HG03432 (cell line): ENCODE results near the gene ITGA5.
A peak's percentile ranks its signal among the peaks of the same experiment; 100 is the strongest.

Source experiments
- ATAC-seq: cut with Tn5 transposase; IDR thresholded peaks from one replicate; pipeline ENCODE4 v1.9.1; 2021; ENCODE audit warnings: mild to moderate bottlenecking, moderate library complexity; ENCODE audit not compliant: unreplicated experiment

Gene ITGA5

DNA sequence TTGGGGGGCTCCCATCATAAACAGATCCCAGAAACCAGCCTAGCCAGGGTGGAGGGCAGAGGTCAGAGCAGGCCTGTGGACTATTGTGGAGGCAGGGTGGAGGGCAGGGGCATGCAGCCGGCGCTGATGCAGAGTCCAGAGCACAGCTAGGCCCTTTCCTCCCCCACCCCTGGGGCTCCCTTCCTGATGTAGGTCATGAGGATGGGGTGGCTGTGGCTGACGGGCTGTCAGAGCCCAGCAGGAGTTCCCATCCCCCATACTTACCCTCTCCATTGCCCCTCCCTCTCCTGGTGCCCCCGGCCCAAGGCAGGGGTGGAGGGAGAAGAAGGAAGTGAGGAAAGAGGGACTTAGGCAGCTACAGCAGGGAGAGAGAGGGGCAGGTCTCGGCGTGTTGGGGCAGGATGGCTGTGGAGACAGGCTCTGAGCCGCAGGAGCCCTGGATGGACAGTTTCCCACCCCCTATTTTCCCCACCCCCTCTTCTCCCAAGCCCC, 28.8 kb downstream of the ITGA5 start:
- no peak for ATAC-seq

DNA sequence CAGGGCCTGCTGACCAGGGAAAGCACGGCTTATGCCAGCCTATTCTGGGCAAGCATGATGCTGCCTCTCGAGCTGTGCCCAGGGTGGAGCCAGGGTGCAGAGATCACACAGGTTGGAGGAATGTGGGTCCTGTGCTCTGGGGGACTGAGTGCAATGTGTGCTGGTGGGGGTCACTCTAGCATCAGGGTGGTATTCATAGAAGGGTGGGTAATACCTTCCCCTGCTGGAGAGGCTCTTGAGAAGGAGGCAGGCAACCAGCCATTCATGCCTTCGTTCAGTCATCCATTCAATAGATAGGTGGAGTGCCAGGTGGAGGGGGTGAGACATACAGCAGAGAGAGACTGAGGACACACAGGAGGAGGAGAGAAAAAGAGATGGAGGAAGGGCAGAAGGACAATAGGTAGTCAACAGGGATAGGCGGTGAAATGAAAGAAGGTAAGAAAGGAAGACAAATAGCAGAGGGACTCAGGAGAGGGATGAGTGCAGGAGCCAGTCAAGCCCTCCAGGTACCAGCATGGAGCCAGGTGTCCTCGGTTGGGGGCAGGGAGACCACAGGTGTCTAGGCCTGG, 29.4 kb downstream of the ITGA5 start:
- ATAC-seq, result no peak

DNA sequence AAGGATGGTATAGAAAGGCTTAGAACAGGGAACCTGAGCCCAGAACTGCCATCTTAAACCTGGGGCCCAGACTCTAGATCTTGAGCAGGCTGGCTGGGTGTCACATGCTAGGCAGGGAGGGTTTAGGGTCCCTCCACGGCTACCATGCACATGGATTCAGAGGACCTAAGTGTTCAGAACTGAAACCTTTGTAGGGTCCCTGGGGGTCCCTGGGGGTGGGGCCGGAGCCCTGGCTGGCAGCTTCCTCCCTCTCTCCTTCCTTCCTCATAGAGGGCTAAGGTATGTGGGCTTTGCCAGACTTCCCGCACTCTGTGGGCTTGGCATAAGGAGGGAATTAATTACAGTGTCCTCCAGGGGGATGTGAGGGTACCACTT, 29.9 kb downstream of the ITGA5 start:
- no peak for ATAC-seq

DNA sequence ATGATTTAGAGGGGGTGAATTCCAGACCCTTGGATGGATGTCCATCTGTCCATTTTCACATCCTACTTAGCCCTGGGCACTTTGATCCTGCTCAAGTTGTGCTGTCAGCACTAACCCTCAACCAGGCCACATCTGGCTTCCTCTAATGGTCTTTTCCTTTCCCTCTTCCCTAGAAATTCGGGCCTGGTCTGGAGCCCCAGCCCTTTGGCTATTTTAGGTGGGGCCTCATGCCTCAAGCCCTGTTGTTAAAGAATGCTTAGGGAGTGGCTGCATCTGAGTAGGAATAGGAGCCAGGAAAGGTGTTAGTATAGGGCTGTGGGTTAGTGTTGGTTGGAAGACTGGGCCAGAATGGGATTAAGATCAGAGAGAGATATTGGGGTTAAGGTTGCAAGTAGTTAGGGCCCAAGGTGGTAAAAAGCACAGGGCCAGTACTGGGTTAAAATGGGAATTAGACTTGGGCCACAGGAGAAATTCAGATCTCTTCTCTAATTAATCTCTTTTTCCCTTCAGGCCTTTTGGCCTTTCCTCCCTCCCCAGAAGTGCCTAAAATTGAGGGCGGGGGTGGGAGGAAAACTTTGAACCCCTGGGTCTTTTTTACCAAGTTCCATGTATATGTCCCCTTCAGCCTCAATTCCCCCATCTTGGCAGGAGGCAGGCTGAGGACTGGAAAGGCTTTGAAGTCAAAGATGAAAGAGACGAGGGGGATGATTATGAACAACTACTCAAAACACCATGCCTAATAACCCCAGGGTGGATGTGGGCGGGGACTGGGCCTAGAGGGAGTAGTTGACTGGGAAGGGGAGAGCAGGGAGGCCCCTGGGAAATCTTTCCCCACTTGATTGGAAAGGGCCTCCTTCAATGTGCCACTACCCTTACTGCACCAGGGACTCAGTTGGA, 30.6 kb downstream of the ITGA5 start:
- no peak for ATAC-seq

DNA sequence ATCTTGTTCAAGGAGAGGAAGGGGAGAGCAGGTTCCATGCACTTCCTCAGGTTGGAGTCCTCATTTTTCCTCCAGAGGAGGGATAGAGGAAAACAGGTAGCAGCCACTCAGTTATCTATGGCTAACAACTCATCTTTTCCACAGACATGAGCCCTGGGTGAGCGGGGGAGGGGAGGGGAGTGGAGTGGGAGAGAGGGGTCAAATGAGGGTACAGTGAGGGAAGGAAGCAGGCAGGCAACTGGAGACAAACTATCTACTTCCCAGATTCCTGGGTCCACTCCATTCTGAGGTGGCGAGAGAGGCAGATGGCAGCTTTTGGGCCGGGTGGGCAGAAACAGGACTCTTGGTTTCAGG, 32.0 kb downstream of the ITGA5 start:
- ATAC-seq, result no peak

DNA sequence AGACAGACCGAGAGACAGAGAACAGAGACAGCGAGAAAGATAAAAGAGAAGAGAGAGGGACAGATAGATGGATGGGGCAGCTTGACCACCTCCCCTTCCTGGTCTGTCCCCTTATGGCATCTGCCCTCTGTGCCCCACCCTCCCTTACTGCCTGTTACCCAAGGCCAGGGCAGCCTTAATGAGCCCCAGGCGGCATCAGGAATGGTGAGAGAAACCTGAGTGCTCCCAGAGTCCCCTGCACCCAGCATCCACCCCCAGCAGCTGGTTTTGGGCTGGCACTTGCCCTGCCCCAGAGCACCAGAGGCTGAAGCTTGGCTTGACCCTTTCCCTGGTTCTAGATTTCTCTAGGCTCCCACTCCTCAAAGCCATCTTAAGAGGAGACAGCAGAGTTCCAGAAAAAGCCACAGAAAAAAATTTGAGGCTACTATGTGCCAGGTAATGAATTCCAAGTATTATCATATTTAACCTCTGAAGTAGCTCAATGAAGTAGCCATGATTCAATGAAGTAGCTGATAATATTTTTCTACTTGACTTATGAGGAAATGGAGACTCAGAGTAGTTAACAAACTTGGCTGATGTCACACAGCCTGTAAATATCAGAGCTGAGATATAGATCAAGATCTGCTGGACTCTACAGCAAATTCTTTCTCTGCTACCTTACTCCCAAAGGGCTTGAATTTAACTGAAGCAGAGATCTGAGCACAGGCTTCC, 32.5 kb downstream of the ITGA5 start:
- no peak for ATAC-seq

DNA sequence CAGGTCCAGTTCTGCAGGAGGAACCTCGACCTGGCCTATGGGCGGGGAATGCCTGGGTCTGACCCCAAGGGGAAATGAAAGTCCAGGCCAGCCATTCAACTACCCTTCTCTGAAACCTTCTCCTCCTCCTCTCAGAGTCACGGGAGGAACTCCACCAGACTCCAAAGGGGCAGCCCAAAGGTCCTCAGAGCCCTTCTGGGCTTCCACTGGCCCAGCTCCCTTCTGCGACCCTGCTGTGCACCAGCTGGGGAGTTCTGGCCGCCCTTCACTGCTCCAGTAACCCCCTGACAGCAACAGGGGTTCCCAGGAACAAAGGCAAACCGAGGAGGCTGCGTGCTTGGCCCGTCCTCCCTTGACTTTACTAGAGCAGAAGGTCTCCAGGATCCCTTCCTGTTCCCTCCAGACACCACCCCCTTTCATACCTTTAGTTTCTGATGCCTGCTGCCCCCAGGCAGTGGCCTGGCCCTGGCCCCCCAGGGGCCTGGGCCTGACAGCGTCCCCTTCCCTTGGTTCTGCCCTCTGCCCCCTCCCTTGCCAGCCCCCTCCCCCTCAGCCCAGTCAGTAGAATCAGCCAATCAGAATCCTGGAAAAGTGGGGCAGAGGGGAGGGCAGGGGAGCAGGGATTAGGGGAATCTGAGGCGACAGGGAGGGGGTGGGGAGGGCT, 33.7 kb downstream of the ITGA5 start:
- ATAC-seq, result peak; percentile 58

DNA sequence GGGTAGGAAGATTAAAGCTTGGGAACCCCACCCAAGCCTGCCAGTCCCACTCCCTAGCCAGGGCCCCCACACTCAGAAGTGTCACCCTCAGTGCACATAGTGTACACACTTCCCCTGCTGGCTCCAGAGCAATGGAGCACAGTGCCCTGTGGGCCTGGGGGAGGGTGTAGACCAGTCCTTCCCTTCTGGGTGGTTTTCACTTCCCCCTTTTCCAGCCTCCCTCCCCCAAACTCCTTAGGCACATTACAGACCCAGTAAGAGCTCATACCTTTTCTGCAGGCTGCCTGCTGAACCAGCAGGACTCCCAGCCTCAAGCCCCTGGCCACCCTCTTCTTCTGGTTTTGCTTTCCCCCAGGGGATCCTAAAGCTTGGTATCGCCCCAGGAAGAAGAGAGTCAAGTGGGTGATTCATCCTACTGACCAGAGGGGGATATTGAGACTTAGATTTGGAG, 34.5 kb downstream of the ITGA5 start, which contains the start of gene ZNF385A:
Gene ZNF385A (minus strand): TSS at position 143 of the 451 bp plus-strand sequence. CDS start 219 bp downstream, outside the sequence.
- ATAC-seq, result peak; percentile 45

DNA sequence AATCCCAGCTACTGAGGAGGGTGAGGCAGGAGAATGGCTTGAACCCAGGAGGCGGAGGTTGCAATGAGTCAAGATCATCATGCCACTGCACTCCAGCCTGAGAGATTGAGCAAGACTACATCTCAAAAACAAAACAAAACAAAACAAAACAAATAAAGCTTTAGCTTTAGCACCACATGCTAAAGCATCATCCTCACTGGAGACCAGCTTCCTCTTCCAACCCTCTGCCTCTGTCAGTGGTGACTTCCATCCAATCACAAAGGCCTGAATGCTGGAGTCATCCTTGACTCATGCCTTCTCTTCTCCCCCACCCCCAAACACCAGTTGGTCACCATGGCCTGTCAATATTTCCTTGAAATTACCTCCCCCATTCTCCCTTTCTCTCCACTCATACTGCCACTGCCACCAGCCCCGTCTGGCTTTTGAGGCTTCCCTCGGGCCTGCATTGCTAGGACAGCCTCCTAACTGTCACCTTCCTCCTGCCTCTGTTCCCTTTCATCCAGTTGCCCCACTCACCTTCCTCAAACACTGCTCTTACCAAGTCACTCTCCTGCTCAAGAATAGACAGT, 35.9 kb downstream of the ITGA5 start:
- no peak for ATAC-seq

DNA sequence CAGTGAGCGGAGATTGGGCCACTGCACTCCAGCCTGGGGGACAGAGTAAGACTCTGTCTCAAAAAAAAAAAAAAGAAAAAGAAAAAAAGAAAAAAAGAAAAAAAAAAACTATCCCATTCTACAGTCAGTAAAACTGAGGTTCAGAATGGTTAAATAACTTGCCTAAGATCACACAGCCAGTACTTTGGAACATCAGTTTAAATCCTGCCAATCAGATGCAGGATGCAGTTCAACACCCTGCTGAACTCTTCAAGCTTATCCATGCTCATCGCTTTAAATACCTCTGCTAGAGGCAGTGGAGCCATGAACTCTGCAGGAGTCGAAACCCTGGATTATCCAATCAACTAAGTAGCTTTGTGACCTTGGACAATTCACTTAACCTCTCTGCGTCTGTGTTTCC, 37.9 kb downstream of the ITGA5 start:
- ATAC-seq, result no peak

DNA sequence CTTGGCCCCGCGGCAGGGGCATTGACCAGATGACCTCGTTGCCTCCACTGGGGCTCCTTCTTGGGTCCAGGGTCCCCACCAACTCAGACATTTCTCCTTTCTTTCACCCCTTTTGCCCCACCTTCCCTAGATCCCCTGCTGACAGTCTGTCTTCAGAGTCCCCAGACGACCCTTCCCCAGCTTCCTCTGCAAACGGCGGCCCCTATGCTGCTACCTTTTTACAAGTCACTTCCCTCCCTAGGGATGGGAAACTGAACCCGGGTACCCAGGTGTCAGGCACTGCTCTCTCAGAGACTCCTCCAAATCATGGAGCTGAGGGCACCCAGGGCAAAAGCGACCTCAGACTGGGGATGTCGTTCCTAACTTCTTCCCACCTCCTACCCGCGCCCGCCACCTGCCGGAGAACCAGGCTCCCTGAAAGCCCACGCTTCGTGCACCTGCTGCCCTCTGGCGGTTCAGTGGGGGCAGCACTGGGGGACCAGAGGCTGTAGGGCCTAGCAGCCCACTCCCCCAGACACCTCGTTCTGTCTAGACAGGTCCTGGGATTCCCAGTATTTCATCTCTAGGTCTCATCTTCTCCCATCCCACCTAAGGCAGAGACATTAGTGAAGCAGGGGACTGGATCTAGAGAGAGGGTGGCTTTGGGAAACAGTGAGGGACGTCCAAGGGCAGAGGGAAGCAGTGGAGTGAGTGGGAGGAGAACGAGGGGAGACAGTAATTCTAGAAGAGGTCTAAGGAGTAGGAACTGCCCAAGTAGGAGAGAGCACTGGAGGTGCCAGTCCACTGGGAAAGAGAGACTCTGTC, 39.5 kb downstream of the ITGA5 start:
- peak; percentile 87 for ATAC-seq

DNA sequence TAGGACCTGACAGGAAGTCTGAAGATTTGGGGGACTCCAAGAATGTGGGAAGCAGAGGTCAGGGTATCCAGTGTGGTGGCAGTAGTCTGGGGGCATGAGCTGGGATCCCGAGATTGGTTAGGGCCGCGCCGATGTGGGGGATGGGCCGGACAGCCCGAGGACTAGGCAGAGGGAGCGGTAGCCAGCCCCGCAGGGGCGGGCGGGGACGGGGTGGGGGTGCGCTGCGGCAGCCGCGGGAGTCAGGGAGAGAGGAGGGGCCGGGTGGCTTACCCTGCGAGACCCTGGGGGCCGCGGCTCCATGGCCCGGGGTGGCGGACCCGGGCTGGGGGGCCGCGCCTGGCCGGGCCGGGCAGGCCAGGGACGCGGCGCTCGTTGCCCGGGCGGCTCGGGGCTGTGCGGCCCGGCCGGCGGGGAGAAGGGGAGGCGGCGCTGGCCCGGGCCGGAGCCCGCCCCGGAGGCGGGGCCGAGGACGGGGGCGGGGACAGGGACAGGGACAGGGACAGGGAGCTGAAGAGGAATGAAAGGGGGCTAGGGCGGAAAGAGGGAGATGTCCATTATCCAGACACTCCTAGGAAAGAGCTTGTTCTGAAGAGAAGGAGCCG, 40.2 kb downstream of the ITGA5 start:
- no peak for ATAC-seq

DNA sequence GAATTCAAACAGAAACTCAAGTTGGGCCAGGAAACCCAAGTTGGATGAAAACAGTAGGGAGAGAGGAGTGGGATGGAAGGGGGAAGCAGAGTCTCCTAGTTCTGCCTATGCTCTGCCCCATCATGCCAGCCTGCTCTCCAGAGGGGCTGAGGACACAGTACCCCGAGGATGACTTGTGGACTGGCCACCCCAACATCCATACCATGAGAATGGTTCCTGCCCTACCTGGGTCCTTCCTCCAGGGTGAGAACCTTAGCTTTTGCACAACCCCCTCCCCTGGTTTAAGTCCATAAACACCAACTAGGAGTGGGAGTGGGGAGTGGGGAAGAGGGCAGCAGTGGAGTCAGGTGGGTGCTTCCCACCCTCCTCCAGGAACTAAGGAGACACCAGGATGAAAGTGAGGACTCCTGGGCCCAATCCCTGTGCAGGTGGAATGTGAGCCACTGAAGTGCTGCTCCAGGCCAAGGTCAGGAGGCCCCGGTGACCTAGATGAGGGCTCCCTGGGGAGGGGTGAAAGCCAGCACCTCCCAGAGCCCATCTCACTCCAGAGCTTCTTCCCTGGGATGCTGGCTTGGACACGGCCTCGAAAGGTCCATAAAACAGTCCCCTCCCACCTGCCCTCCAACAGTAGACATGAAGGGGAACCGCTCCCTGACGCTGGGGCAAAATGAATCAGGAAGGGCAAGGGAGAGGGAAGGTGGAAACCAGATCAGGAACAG, 41.1 kb downstream of the ITGA5 start:
- ATAC-seq, result no peak

DNA sequence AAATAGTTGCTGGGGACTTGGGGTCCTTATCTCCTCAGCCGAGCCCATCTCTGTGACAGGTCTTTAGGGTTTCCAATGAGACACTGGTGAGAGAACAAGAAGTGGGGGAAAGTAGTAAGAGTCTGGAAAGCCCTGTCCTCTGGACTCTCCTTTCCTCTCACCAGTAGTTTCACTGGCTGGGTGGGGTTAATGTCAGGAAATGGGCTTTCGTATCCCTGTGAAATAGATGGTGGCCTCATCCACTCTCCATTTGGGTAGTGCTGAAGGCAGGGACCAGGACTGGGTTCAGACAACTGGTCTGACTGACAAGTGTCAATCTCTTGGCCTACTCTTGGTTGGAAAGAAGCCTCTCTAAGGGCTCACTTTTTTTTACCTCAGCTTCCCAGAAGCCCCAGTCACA, 42.1 kb downstream of the ITGA5 start:
- ATAC-seq, result no peak

DNA sequence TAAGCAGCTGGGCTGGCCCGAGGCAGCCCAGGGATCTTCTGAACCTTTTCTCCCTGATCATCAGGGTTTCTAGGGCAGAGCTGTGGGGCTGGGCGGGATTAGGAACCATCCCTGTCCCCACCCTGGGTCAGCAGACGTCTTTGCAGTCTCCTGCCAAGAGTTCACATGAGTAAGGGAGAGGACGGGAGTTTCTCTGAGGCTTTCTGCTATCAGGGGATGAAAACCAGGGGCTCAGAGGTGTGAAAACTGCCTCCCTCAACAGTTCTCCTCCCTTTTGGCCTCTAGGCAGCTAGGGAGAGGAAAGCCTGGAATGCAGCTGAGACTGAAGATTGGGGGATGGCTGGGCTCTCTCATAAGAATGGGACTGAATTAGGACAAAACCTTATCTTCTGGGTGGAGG, 42.5 kb downstream of the ITGA5 start:
- no peak for ATAC-seq

DNA sequence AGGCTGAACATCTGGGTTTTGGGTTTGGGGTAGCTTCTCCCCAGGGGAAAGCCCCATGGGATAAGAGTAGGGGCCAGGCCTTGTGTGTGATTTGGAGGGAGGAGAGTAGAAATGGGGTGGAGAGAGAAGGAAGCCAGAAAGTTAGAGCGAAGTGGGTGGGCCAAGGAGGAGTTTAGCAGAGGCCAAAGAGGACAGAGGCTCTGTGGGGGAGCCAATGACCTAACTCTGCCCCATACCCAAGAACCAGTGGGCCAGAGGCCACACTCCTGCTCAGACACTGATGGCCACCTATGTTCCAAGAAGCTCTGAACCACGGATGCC, 43.8 kb downstream of the ITGA5 start:
- no peak for ATAC-seq

DNA sequence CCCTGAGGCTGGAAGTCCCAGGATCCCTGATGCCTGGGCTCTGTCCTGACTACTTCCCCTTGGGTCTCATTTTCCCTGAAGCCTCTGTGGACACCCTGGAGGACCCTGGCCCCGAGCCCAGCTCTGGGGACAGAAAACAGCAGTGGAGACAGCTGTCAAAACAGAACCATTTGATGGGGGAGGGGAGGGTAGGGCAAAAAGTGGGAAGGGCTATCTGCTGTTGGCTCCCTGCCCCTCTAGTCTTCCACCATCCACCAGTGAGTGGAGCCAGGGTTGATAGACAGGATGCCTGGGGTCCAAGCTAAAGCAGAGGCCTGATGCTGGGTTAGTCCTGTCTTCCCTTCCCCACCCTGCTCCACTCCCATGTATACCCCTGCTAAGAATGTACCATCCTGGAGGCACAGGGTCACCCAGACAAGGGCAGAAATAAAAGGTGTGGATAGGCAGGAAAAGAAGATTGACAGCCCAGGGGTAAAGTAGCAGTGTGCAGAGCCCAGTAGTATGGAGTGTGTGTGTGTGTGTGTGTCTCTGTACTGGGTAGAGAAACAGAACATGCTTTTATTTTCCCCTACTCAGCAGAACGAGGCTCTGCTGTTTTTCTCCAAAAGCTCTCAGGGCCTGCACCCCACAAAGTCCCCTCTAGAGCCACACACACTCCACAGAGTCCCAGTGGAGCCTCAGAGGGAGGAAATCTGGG, 44.4 kb downstream of the ITGA5 start:
- ATAC-seq, result no peak
